ENCODE measurements around the gene IL1RN. TPM values are rescaled to one million over a fixed set of nuclear protein-coding genes. Genes with fewer than 3 reads are reported as not detected.

The IL1RN gene
- total and polyA plus RNA-seq, 2 of the 13 experiments (the other 11 are each of a cell fraction or from before 2014, with no cell fraction given) = 21.2 to 101 TPM

DNA sequence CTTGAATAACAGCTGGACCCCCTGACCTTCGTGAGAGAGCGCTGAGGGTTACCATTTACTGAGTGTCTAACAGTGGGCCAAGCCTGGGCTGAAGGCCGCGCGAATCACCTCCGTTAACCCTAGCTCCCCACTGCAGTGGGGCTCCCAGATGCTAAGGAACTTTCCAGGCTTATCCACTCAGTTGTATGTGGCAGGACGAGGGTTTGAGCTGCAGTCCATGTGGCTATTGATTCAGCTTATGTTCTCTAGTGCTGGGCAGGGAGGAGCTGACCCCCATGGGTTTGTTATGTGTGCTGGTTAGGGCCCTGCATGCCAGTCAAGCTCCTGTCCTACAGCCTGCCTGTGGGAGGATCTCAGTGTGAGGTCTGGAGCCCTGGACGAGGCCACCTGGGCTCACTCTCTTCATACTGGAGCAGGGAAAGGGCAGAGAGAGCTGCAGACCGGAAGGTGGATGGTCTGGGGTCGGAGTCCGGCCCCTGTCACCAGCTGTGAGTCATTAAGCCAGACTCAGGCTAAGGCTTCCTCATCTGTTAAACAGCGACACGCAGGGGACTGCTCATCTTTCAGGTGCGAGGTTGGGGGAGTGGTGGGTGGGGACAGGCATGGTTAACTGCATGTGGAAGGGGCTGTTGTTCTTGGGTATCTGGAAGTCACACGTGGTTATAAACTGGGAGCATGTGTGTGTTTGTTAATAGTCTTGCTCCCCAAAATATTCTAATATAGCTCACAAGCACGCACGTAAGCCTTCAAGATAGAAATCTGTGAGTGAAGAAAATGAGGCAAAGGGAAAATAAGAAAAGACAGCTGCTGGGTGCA is 52.9 kb downstream of the IL1RN start (continued):
- TF ChIP-seq ZNF318 (CRISPR knock-in tag; IDR thresholded peaks at IDR 0.05) (no peak), KAT8 (CRISPR knock-in tag; IDR thresholded peaks at IDR 0.05) (peak; percentile 80), ZNF615 (CRISPR knock-in tag; IDR thresholded peaks at IDR 0.05; ENCODE audit: borderline replicate concordance) (no peak), PCBP2 (optimal IDR thresholded peaks at IDR 0.05; ENCODE audit: low read depth, low read length, poor library complexity, severe bottlenecking) (no peak), ZBTB20 (CRISPR knock-in tag; IDR thresholded peaks at IDR 0.05; ENCODE audit: borderline replicate concordance, low read depth) (peak; percentile 85; the same call in 1 of the 2 replicates), ZFX (CRISPR knock-in tag; IDR thresholded peaks at IDR 0.05; ENCODE audit: low read depth) (peak; percentile 60), GABPB1 (CRISPR knock-in tag; IDR thresholded peaks at IDR 0.05) (peak; percentile 82), HOXA3 (CRISPR knock-in tag; IDR thresholded peaks at IDR 0.05) (peak; percentile 65; the same call in 1 of the 2 replicates), MXD4 (CRISPR knock-in tag; IDR thresholded peaks at IDR 0.05) (peak; percentile 72), DPF2 (CRISPR knock-in tag; IDR thresholded peaks at IDR 0.05; ENCODE audit: borderline replicate concordance, low read depth) (no peak; the same call in 1 of the 2 replicates), CBX5 (CRISPR knock-in tag; IDR thresholded peaks at IDR 0.05; ENCODE audit: borderline replicate concordance) (no peak; the same call in 1 of the 2 replicates), NFYB (CRISPR knock-in tag; IDR thresholded peaks at IDR 0.05) (no peak), DNMT1 (CRISPR knock-in tag; IDR thresholded peaks at IDR 0.05) (no peak), ZNF776 (CRISPR knock-in tag; IDR thresholded peaks at IDR 0.05) (peak; percentile 54; the same call in 1 of the 2 replicates)
- TF ChIP-seq, protein P1, sequence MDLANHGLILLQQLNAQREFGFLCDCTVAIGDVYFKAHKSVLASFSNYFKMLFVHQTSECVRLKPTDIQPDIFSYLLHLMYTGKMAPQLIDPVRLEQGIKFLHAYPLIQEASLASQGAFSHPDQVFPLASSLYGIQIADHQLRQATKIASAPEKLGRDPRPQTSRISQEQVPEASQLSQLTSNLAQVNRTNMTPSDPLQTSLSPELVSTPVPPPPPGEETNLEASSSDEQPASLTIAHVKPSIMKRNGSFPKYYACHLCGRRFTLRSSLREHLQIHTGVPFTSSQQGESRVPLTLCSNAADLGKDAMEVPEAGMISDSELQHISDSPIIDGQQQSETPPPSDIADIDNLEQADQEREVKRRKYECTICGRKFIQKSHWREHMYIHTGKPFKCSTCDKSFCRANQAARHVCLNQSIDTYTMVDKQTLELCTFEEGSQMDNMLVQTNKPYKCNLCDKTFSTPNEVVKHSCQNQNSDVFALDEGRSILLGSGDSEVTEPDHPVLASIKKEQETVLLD (CRISPR knock-in tag; IDR thresholded peaks at IDR 0.05; ENCODE audit: low read depth) = no peak
- TF ChIP-seq, protein P2, sequence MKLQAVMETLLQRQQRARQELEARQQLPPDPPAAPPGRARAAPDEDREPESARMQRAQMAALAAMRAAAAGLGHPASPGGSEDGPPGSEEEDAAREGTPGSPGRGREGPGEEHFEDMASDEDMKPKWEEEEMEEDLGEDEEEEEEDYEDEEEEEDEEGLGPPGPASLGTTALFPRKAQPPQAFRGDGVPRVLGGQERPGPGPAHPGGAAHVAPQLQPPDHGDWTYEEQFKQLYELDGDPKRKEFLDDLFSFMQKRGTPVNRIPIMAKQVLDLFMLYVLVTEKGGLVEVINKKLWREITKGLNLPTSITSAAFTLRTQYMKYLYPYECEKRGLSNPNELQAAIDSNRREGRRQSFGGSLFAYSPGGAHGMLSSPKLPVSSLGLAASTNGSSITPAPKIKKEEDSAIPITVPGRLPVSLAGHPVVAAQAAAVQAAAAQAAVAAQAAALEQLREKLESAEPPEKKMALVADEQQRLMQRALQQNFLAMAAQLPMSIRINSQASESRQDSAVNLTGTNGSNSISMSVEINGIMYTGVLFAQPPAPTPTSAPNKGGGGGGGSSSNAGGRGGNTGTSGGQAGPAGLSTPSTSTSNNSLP (IDR thresholded peaks at IDR 0.05; ENCODE audit: low read depth, low read length) = no peak
